Naive thymus-derived CD4-positive, alpha-beta T cell (primary cell): ENCODE results near the gene UBASH3B. TPM values are rescaled to one million over a fixed set of nuclear protein-coding genes. Genes with fewer than 3 reads are reported as not detected.

Experiments used
- ATAC-seq: fragments of 150-1000 bp; cut with Tn5 transposase; 2 replicates; pipeline ENCODE4 v1.10.0; 2021; ENCODE audit warnings: mild to moderate bottlenecking, moderate library complexity
- CTCF ChIA-PET: fragments of 350-600 bp; sonication (Branson Sonifier 250); formaldehyde crosslinking; loops from one replicate; lab custom pipeline; 2021; ENCODE audit warnings: antibody characterized with exemption; lab: Charles Lee
- POLR2A ChIA-PET: fragments of 350-600 bp; sonication (Branson Sonifier 250); formaldehyde crosslinking; loops from one replicate; lab custom pipeline; 2021; ENCODE audit warnings: antibody characterized with exemption, inconsistent platforms; lab: Charles Lee
- DNase-seq, 9 donors: peaks; one replicate each; pipeline versions ENCODE4 v3.0.0 to v3.0.0-alpha.2; 2020 to 2022; ENCODE audit warnings: mixed read lengths in 1 of 9
- H3K27ac ChIP-seq: one replicate; pipeline ENCODE4 v1.7.0; 2013; ENCODE audit warnings: mild to moderate bottlenecking, low read depth, low read length, moderate library complexity
- H3K27me3 ChIP-seq, 2 donors: one replicate each; pipeline ENCODE4 v1.7.0; 2013; ENCODE audit warnings: low read length in 2 of 2, mild to moderate bottlenecking in 2 of 2, moderate library complexity in 2 of 2; ENCODE audit not compliant: control insufficient read depth in 2 of 2, insufficient read depth in 2 of 2
- H3K36me3 ChIP-seq, 3 experiments: 1 replicate in 2 of 3; 2 replicates in 1 of 3; pipeline ENCODE4 v1.7.0; 2013; ENCODE audit warnings: low read length in 3 of 3, mild to moderate bottlenecking in 3 of 3, moderate library complexity in 1 of 3; ENCODE audit not compliant: insufficient read depth in 3 of 3, control insufficient read depth in 2 of 3
- H3K4me1 ChIP-seq, 2 donors: one replicate each; pipeline ENCODE4 v1.7.0; 2013; ENCODE audit warnings: low read length in 2 of 2, mild to moderate bottlenecking in 2 of 2, moderate library complexity in 1 of 2; ENCODE audit not compliant: control insufficient read depth in 2 of 2, insufficient read depth in 2 of 2
- H3K4me3 ChIP-seq: 2 replicates; pipeline ENCODE4 v1.7.0; 2013; ENCODE audit warnings: mild to moderate bottlenecking, low read length
- H3K9me3 ChIP-seq, 3 experiments: 1 replicate in 2 of 3; 2 replicates in 1 of 3; pipeline ENCODE4 v1.7.0; 2013; ENCODE audit warnings: low read length in 3 of 3; ENCODE audit not compliant: control insufficient read depth in 2 of 3
- H3K27ac Mint-ChIP-seq, 9 donors: one replicate each; pipeline ENCODE4 v1.8.0; 2020 to 2022; ENCODE audit warnings: mixed read lengths in 9 of 9, mild to moderate bottlenecking in 8 of 9, moderate library complexity in 5 of 9, inconsistent platforms in 2 of 9
- H3K27me3 Mint-ChIP-seq, 5 donors: one replicate each; pipeline ENCODE4 v1.8.0; 2021 to 2022; ENCODE audit warnings: mixed read lengths in 5 of 5, mild to moderate bottlenecking in 1 of 5
- H3K36me3 Mint-ChIP-seq, 5 donors: one replicate each; pipeline ENCODE4 v1.8.0; 2020 to 2022; ENCODE audit warnings: mixed read lengths in 5 of 5, mild to moderate bottlenecking in 3 of 5, inconsistent platforms in 1 of 5
- H3K4me1 Mint-ChIP-seq, 7 donors: one replicate each; pipeline ENCODE4 v1.8.0; 2020 to 2022; ENCODE audit warnings: mixed read lengths in 7 of 7, mild to moderate bottlenecking in 3 of 7, inconsistent platforms in 1 of 7
- H3K4me3 Mint-ChIP-seq, 10 donors: one replicate each; pipeline ENCODE4 v1.8.0; 2020 to 2022; ENCODE audit warnings: mild to moderate bottlenecking in 10 of 10, mixed read lengths in 10 of 10, moderate library complexity in 6 of 10, inconsistent platforms in 2 of 10
- H3K9me3 Mint-ChIP-seq, 11 donors: one replicate each; pipeline ENCODE4 v1.8.0; 2020 to 2022; ENCODE audit warnings: mixed read lengths in 11 of 11, mild to moderate bottlenecking in 4 of 11, inconsistent platforms in 1 of 11, moderate library complexity in 1 of 11
- intact Hi-C, 2 donors: fragments of 100-400 bp; cut with micrococcal nuclease; formaldehyde crosslinking; loops; one replicate each; pipeline ENCODE4 v1.15.1; 2023
- polyA plus RNA-seq, 2 donors: library from polyadenylated mRNA; unstranded; fragments of 300-500 nt; fragmentation: Illumina TruSeq; gene quantifications; one replicate each; pipeline ENCODE4 v1.2.3, GENCODE V29; 2021
- total RNA-seq, 6 experiments: library from RNA in 5 of 6; stranded (reverse) in 5 of 6; gene quantifications; 1 replicate in 5 of 6; 2 replicates in 1 of 6; pipeline ENCODE4 v1.2.3 and lab custom pipeline; 2021 to 2026

The UBASH3B gene
- total and polyA plus RNA-seq, 7 experiments from 2014 or later, result 10.3 to 49.8 (median 42.3) TPM

DNA sequence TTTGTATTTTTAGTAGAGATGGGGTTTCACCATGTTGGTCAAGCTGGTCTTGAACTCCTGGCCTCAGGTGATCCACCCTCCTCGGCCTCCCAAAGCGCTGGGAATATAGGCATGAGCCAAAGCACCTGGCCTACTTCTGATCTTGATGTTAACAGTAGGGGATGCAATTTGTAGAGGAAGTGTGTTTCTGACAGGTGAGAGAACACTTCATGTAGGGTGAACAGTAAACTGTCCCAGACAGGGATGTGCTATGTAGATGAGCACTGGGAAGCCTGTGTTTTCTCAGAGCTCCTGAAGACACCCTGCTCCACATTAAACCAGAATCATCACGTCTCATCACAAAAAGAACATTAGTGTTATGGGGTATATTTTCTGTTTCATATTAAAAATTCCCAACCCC is 45.1 kb downstream of the UBASH3B start:
- Mint-ChIP-seq H3K27ac (peak overlapping the region in 8 of 9 donors; percentile 15 to 99 (median 94)), H3K9me3 (no peaks in the 10 kb centered on the region), H3K36me3 (peaks cover 6 to 28% (median 24%) of the 10 kb centered on the region in 5 donors), H3K4me3 (peak overlapping the region in 1 of 10 donors; percentile 63), H3K27me3 (peaks cover 0 to 3% (median 0%) of the 10 kb centered on the region in 5 donors), H3K4me1 (peaks cover 53 to 88% (median 79%) of the 10 kb centered on the region in 7 donors)
- H3K27me3 ChIP-seq, result no peaks in the 10 kb centered on the region
- H3K4me1 ChIP-seq, result peaks cover 34 to 40% of the 10 kb centered on the region in 2 donors
- no peak overlapping the region for H3K27ac ChIP-seq
- POLR2A ChIA-PET, result interaction anchor here (0.6 to 7.3 kb wide), 9 partner anchors 12 to 47 kb away, joined by 3 to 99 read pairs (median 4); no protein-coding TSS in a partner anchor
- no peaks in the 10 kb centered on the region for H3K9me3 ChIP-seq
- no peak overlapping the region for H3K4me3 ChIP-seq
- H3K36me3 ChIP-seq, result no peaks in the 10 kb centered on the region
- intact Hi-C loops, result no loop called here
- CTCF ChIA-PET, result interaction anchor here (1.0 to 2.1 kb wide), 4 partner anchors 26 to 44 kb away, joined by 3 to 6 read pairs (median 4); no protein-coding TSS in a partner anchor
- ATAC-seq, result no peak
- no peak for DNase-seq

DNA sequence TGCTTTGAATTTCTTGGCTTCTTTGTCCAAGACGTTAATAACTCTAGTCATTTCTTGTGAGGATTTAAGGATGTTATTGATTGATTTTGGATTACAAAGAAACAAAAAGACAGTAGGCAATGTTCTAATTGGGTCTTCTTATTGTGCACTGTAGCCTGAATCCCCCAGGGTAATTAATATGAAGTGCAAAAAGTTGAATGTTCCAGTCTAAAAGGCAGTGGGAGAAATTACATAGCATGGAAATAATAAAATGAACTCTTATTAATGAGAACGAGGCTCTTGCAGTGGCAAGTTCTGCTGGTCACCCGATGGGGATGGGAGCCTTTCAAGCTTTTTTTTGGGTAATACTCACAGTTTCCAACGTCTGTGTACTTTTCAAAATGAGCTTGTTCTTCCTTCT is 45.6 kb downstream of the UBASH3B start:
- peak overlapping the region in 7 of 9 donors; percentile 15 to 94 (median 54) for H3K27ac Mint-ChIP-seq
- H3K9me3 ChIP-seq, result no peaks in the 10 kb centered on the region
- peaks cover 50 to 85% (median 80%) of the 10 kb centered on the region in 7 donors for H3K4me1 Mint-ChIP-seq
- CTCF ChIA-PET, result interaction anchor here (1.7 to 2.1 kb wide), 3 partner anchors 22 to 42 kb away, joined by 4 to 6 read pairs (median 5); no protein-coding TSS in a partner anchor
- intact Hi-C loops, result no loop called here
- ATAC-seq (no peak), DNase-seq (no peak)
- no peaks in the 10 kb centered on the region for H3K27me3 ChIP-seq
- H3K4me1 ChIP-seq, result peaks cover 33 to 37% of the 10 kb centered on the region in 2 donors
- H3K9me3 Mint-ChIP-seq, result no peaks in the 10 kb centered on the region
- POLR2A ChIA-PET, result interaction anchor here (0.7 to 7.3 kb wide), 5 partner anchors 18 to 46 kb away, joined by 3 to 99 read pairs (median 5); no protein-coding TSS in a partner anchor
- H3K4me3 Mint-ChIP-seq, result peak overlapping the region in 1 of 10 donors; percentile 63
- H3K36me3 Mint-ChIP-seq, result peaks cover 6 to 31% (median 24%) of the 10 kb centered on the region in 5 donors
- no peaks in the 10 kb centered on the region for H3K36me3 ChIP-seq
- no peak overlapping the region for H3K27ac ChIP-seq
- H3K4me3 ChIP-seq, result no peak overlapping the region
- peaks cover 0 to 3% (median 0%) of the 10 kb centered on the region in 5 donors for H3K27me3 Mint-ChIP-seq

DNA sequence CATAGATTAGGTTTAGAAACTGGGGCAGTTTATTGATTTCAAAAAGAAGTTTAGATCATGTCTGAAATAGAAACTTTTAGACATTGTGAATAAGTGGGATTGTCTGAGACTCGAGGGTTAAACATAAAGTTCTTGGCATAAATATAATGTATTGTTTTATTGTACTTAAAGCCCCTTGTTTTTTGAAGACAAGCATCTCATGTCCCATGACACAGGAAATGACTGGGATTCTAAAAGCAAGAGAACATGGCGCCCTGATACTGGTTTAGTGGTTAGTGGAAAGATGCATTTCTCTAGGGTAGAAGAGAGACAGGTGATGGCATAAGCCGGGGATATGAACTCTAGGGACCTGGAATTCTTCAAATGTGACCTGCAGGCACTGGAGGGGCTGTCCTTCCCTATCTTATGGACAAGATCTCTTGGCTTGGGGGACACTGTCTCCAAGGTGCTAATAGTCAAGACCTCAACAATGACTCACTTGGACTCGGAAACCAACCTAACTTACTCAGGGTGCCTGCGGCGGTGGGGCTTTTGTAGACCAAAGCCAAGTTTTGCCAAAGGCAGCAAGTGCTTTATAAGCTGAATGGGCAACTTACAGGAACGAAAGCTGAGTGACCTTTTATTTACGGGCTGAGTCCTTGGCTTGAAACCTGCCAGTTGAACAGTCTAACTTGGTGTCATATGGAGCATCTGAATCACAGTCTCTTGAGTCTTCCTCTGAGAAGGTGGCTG is 48.2 kb downstream of the UBASH3B start:
- Mint-ChIP-seq H3K27ac (peak overlapping the region in 5 of 9 donors; percentile 12 to 65 (median 28)), H3K9me3 (no peaks in the 10 kb centered on the region), H3K4me3 (peak overlapping the region in 1 of 10 donors; percentile 30), H3K36me3 (peaks cover 6 to 42% (median 30%) of the 10 kb centered on the region in 5 donors), H3K4me1 (peaks cover 26 to 75% (median 70%) of the 10 kb centered on the region in 7 donors), H3K27me3 (peaks cover 0 to 10% (median 0%) of the 10 kb centered on the region in 5 donors)
- CTCF ChIA-PET, result interaction anchor here (0.6 to 1.0 kb wide), 2 partner anchors 51 to 1665 kb away, joined by 3 to 4 read pairs; no protein-coding TSS in a partner anchor
- Histone ChIP-seq H3K9me3 (no peaks in the 10 kb centered on the region), H3K27ac (no peak overlapping the region), H3K4me3 (no peak overlapping the region), H3K4me1 (peaks cover 9 to 11% of the 10 kb centered on the region in 2 donors), H3K36me3 (no peaks in the 10 kb centered on the region), H3K27me3 (no peaks in the 10 kb centered on the region)
- DNase-seq (no peak), ATAC-seq (no peak)
- POLR2A ChIA-PET, result no interaction called here
- intact Hi-C loops, result no loop called here

DNA sequence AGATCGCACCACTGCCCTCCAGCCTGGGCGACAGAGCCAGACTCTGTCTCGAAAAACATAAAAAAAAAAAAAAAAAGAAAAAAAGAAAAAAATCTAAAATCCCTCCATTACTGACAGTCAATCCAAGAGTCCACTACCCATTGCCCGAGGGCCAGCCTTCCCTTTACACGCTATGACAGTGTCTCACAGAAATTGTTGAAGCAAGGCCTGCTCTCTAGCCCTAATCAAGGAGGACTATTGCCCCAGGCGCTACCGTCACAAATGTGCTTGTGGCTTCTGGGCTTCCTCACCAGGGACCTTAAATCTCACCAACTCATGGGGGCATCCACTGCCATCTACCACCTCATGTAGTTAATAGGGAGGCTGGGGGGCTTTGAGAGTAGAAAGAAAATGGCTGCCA is 49.9 kb downstream of the UBASH3B start:
- Mint-ChIP-seq H3K4me1 (peaks cover 18 to 75% (median 70%) of the 10 kb centered on the region in 7 donors), H3K9me3 (peaks cover 0 to 1% (median 0%) of the 10 kb centered on the region in 11 donors), H3K4me3 (no peak overlapping the region), H3K36me3 (peaks cover 6 to 45% (median 27%) of the 10 kb centered on the region in 5 donors), H3K27ac (no peak overlapping the region), H3K27me3 (peaks cover 0 to 10% (median 0%) of the 10 kb centered on the region in 5 donors)
- no peak for DNase-seq
- no peak for ATAC-seq
- ChIA-PET POLR2A (interaction anchor here (0.7 to 1.2 kb wide), 2 partner anchors 17 to 30 kb away, joined by 3 to 4 read pairs; no protein-coding TSS in a partner anchor), CTCF (interaction anchor here (0.7 kb wide), 1 partner anchor 60 kb away, joined by 4 read pairs; no protein-coding TSS in a partner anchor)
- no peaks in the 10 kb centered on the region for H3K36me3 ChIP-seq
- no peak overlapping the region for H3K4me3 ChIP-seq
- no peak overlapping the region for H3K27ac ChIP-seq
- peaks cover 0 to 4% of the 10 kb centered on the region in 2 donors for H3K4me1 ChIP-seq
- H3K9me3 ChIP-seq, result no peaks in the 10 kb centered on the region
- intact Hi-C loops, result no loop called here
- no peaks in the 10 kb centered on the region for H3K27me3 ChIP-seq

DNA sequence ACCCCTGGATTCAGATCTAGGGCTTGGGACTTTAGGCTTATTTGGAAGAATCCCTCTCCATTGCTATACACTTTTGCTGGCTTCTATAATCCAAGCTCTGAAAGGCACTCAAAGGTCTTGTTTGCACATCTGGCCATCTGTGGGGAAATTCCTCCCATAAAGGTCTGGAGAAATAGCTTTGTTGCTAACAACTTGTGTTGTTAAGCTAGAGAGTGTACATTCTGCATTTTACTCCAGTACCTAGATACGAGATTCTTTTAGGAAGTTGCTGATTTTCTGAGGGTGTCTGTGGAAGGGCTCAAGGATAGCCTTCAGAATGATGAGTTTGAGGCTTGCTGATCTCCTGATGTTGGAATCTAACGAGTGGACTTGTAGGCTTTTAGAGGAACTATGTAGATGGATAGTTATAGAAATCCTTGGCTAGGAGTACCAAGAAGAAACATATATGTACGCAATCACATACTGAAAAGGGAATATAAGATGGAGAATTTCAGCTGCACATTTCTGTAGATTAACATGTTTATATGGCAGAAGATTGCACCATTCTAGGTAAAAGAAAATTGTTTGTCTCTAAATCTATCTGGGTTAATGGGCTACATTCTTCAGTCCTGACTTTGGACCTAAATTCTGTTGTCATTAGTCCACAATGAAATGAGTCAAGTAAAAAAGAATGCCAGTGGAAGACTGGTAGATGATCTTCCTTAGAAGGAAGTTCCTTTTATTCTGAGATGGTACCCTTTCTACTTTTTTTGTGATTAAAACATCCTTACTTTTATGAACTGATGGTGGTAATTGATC is 51.0 kb downstream of the UBASH3B start:
- peaks cover 17 to 66% (median 62%) of the 10 kb centered on the region in 7 donors for H3K4me1 Mint-ChIP-seq
- DNase-seq (no peak), ATAC-seq (no peak)
- H3K36me3 Mint-ChIP-seq, result peaks cover 6 to 45% (median 27%) of the 10 kb centered on the region in 5 donors
- H3K4me1 ChIP-seq, result no peaks in the 10 kb centered on the region
- peaks cover 0 to 10% (median 0%) of the 10 kb centered on the region in 5 donors for H3K27me3 Mint-ChIP-seq
- no peak overlapping the region for H3K4me3 ChIP-seq
- H3K27me3 ChIP-seq, result no peaks in the 10 kb centered on the region
- H3K9me3 ChIP-seq, result no peaks in the 10 kb centered on the region
- CTCF ChIA-PET, result interaction anchor here (0.9 to 1.8 kb wide), 5 partner anchors 11 to 50 kb away, joined by 3 to 5 read pairs (median 3); no protein-coding TSS in a partner anchor
- H3K36me3 ChIP-seq, result no peaks in the 10 kb centered on the region
- no peak overlapping the region for H3K4me3 Mint-ChIP-seq
- peaks cover 0 to 1% (median 0%) of the 10 kb centered on the region in 11 donors for H3K9me3 Mint-ChIP-seq
- no peak overlapping the region for H3K27ac ChIP-seq
- POLR2A ChIA-PET, result interaction anchor here (0.7 to 1.2 kb wide), 3 partner anchors 10 to 31 kb away, joined by 3 to 4 read pairs (median 3); no protein-coding TSS in a partner anchor
- intact Hi-C loops, result no loop called here
- peak overlapping the region in 2 of 9 donors; percentile 11 to 32 for H3K27ac Mint-ChIP-seq

DNA sequence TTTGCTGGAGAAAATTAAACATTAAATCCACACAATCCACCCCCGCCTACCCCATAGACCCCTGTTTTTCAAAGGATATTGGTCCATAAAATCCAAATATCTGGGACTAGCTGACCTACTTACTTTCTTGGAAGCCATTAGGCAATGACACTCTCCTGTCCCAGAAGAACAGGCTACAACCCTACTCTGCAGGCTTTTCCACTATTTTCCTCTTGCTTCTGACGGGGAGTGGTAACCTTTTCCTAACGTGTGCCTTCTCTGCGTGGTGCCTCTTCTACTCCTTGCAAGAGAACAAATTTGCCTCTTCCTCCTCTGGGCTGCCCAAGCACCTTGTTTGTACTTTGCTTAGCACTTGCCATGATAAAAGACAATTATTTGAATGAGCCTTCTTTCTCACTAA is 51.6 kb downstream of the UBASH3B start:
- Mint-ChIP-seq H3K4me1 (peaks cover 11 to 66% (median 62%) of the 10 kb centered on the region in 7 donors), H3K36me3 (peaks cover 6 to 40% (median 22%) of the 10 kb centered on the region in 5 donors), H3K27me3 (peaks cover 0 to 7% (median 0%) of the 10 kb centered on the region in 5 donors), H3K9me3 (peaks cover 0 to 1% (median 0%) of the 10 kb centered on the region in 11 donors), H3K4me3 (no peak overlapping the region), H3K27ac (peak overlapping the region in 1 of 9 donors; percentile 90)
- Histone ChIP-seq H3K36me3 (no peaks in the 10 kb centered on the region), H3K27ac (no peak overlapping the region), H3K4me1 (no peaks in the 10 kb centered on the region), H3K9me3 (no peaks in the 10 kb centered on the region), H3K4me3 (no peak overlapping the region), H3K27me3 (no peaks in the 10 kb centered on the region)
- intact Hi-C loops, result no loop called here
- ATAC-seq (no peak), DNase-seq (no peak)
- POLR2A ChIA-PET, result no interaction called here
- CTCF ChIA-PET, result interaction anchor here (0.9 to 1.8 kb wide), 3 partner anchors 38 to 49 kb away, joined by 3 to 5 read pairs (median 3); no protein-coding TSS in a partner anchor
